ENCODE data around the gene FSIP1.

Gene FSIP1

GRCh38 chr15:39597751-39598185 lies 184.9 kb downstream of the FSIP1 start:
- no peak overlapping the region for H3K4me3 ChIP-seq (ENCODE audit: low read depth, low read length)
- DNase-seq (ENCODE audit: low read depth), result no peak
- TF ChIP-seq, protein P1, sequence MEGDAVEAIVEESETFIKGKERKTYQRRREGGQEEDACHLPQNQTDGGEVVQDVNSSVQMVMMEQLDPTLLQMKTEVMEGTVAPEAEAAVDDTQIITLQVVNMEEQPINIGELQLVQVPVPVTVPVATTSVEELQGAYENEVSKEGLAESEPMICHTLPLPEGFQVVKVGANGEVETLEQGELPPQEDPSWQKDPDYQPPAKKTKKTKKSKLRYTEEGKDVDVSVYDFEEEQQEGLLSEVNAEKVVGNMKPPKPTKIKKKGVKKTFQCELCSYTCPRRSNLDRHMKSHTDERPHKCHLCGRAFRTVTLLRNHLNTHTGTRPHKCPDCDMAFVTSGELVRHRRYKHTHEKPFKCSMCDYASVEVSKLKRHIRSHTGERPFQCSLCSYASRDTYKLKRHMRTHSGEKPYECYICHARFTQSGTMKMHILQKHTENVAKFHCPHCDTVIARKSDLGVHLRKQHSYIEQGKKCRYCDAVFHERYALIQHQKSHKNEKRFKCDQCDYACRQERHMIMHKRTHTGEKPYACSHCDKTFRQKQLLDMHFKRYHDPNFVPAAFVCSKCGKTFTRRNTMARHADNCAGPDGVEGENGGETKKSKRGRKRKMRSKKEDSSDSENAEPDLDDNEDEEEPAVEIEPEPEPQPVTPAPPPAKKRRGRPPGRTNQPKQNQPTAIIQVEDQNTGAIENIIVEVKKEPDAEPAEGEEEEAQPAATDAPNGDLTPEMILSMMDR (IDR thresholded peaks at IDR 0.05; ENCODE audit: control insufficient read depth, extremely low read depth, insufficient read depth), result no peak

GRCh38 chr15:39597336-39597735 lies 185.3 kb downstream of the FSIP1 start:
- H3K4me3 ChIP-seq (ENCODE audit: low read depth, low read length), result no peak overlapping the region
- TF ChIP-seq, protein P1 (IDR thresholded peaks at IDR 0.05; ENCODE audit: control insufficient read depth, extremely low read depth, insufficient read depth), result no peak
- DNase-seq (ENCODE audit: low read depth), result no peak

GRCh38 chr15:39596358-39597051 lies 186.1 kb downstream of the FSIP1 start:
- no peak for DNase-seq (ENCODE audit: low read depth)
- H3K4me3 ChIP-seq (ENCODE audit: low read depth, low read length), result no peak overlapping the region
- TF ChIP-seq, protein P1 (IDR thresholded peaks at IDR 0.05; ENCODE audit: control insufficient read depth, extremely low read depth, insufficient read depth), result no peak

- no peak for DNase-seq (ENCODE audit: low read depth)
- no peak overlapping the region for H3K4me3 ChIP-seq (ENCODE audit: low read depth, low read length)
- TF ChIP-seq, protein P1 (IDR thresholded peaks at IDR 0.05; ENCODE audit: control insufficient read depth, extremely low read depth, insufficient read depth), result no peak
Observed at GRCh38 chr15:39595338-39596221, 187.1 kb downstream of the FSIP1 start.

DNA sequence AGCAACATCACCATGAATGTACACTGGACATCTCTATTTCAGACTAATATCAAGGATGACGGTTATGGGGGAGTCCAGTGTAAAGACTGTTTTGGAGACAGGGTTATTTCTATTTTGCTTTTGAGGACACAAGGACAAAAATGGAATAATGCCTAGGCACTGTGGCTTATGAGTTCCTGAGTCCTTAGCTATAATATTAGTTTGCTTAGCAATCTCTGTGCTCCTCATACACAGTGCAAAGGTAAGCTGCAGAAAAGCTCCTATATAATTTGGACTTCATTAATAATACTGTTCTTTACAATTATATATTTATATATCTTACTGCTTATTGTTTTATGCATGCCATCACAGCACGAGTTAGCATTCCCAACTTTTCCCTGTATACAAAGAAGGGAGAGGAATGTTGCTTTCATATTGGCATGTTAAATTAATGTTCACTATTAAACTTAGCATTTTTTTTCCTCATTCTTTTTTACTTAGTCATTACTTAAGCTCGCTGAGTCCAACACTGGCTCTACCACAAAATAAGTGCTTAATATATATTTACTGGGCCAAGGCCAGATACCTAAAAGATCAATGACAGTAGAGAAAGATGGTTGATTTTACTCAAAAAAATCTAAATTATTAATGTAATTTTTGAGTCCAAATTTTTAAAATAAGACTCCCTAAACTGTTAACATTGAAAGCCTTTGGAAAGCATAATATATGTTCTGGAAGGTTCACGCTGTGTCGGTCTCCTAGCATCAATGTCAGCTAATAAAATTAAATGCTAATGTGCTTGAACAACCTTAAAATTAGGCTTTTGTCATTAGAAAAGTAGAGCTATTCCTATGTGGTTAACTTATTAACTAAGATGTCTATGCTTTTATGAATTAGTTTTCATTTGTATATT lies 187.9 kb downstream of the FSIP1 start:
- TF ChIP-seq, protein P1 (IDR thresholded peaks at IDR 0.05; ENCODE audit: control insufficient read depth, extremely low read depth, insufficient read depth), result no peak
- H3K4me3 ChIP-seq (ENCODE audit: low read depth, low read length), result no peak overlapping the region
- no peak for DNase-seq (ENCODE audit: low read depth)

GRCh38 chr15:39593656-39594445 lies 188.8 kb downstream of the FSIP1 start:
- no peak for DNase-seq (ENCODE audit: low read depth)
- H3K4me3 ChIP-seq (ENCODE audit: low read depth, low read length), result no peak overlapping the region
- TF ChIP-seq, protein P1 (IDR thresholded peaks at IDR 0.05; ENCODE audit: control insufficient read depth, extremely low read depth, insufficient read depth), result no peak

All from LNCaP clone FGC (cell line).